ENCODE results near the gene GRAMD4. TPM values are rescaled to one million over a fixed set of nuclear protein-coding genes. Genes with fewer than 3 reads are reported as not detected.

The GRAMD4 gene
- total RNA-seq, 2 experiments from 2014 or later = 20.2 to 23.2 TPM

DNA sequence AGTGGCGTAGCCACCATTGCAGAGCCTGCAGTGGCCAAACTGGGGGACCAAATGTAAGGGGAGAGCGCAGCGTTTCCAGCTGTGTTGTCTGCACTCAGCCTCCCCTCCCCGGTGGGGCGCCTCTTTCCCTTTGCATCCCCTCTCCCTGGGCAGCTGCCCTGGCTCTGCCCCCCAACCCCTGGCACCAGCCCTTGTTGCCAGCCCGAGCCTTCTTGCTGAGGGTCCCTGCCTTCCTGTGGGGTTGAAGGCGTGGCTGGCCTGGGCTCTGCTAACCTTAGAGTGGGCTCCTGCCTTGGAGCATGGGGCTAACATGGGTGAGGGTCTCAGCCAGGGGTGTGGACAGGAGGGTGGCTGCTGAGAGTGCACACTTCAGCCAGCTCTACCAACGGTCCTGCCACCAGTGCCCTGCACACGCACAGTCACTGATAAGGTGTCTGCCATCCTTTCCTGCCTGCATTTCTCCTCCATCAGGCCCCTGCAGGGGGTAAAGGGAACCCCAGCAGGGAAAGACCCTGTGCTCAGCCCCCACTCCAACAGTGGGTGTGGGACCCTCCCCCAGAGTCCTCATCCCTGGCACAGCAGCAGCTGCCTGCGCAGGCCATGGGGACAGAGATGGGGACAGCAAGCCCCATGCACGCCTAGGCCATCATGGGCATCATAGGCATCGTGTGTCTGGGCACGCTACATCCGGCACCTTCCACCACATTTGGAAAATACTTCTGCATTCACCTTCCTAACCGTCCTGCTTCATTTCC, 74.4 kb downstream of the GRAMD4 start:
- Mint-ChIP-seq H3K4me1 (no peaks in the 10 kb centered on the region), H3K4me3 (no peak overlapping the region), H3K27ac (no peak overlapping the region), H3K36me3 (peaks cover 8% of the 10 kb centered on the region), H3K27me3 (no peaks in the 10 kb centered on the region), H3K9me3 (no peaks in the 10 kb centered on the region)
- DNase-seq = no peak
- ATAC-seq (ENCODE audit: low read depth) = no peak
- POLR2A ChIA-PET = no interaction called here

DNA sequence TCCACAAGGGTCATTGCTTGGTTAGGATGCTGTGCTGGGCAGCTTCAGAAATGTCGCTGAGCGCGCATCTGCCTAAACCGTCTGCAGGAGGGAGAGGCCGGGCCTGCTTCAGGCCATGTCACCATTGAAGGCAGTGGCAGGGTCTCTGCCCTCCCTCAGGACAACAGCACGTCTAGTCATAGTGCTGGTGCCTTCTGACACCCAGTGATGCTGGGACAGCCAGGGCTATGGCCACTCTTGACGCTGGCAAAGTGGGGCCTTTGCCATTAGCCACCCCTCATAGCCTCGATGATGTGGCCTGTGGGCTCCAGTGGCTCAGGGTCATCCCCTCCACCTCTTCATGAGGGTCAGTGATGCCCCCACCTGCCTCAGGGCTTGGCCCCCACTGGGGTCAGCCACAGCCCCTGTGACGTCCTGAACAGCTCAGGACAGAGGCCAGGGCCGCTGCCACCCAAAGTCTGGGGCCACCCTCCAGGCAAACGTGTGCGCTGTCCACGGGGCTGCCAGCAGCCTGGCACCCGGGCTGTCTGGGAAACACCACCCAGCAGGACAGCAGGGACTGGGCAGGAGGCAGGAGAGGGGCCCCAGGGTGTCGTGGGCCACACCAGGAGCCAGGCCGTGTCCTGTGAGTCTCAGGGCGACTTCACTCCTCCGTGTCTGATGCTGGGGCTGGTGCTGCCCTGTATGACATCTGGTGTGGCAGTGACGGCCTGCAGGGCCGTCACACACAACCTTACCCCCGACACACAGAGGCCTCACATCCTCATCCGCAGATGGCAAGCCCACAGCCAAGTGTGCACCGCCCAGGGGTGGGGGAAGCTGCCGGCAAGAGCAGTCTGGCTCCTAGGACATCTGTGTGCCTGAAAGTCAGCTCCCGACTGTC, 75.4 kb downstream of the GRAMD4 start:
- DNase-seq = no peak
- peaks cover 9% of the 10 kb centered on the region for H3K36me3 Mint-ChIP-seq
- H3K4me1 Mint-ChIP-seq = no peaks in the 10 kb centered on the region
- POLR2A ChIA-PET = no interaction called here
- no peaks in the 10 kb centered on the region for H3K27me3 Mint-ChIP-seq
- no peaks in the 10 kb centered on the region for H3K9me3 Mint-ChIP-seq
- no peak overlapping the region for H3K4me3 Mint-ChIP-seq
- H3K27ac Mint-ChIP-seq = no peak overlapping the region
- ATAC-seq (ENCODE audit: low read depth) = no peak

DNA sequence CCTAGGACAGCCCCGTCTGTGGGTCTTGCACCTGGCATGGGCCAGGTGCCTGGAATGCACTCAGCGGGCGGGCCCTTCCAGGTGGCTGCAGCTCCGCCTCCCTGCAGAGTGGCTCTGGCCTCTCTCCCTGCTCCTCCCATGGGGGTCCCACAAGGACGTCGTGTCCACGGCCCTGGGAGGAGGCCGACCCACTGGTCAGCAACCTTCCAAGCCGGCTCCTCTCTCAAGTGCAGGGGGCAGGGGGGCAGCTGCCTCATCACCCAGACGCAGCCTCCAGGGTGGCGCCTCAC, 76.0 kb downstream of the GRAMD4 start:
- POLR2A ChIA-PET = no interaction called here
- ATAC-seq (ENCODE audit: low read depth) (no peak), DNase-seq (no peak)
- H3K4me3 Mint-ChIP-seq = no peak overlapping the region
- H3K27me3 Mint-ChIP-seq = no peaks in the 10 kb centered on the region
- H3K9me3 Mint-ChIP-seq = no peaks in the 10 kb centered on the region
- peaks cover 9% of the 10 kb centered on the region for H3K36me3 Mint-ChIP-seq
- no peaks in the 10 kb centered on the region for H3K4me1 Mint-ChIP-seq
- H3K27ac Mint-ChIP-seq = no peak overlapping the region

DNA sequence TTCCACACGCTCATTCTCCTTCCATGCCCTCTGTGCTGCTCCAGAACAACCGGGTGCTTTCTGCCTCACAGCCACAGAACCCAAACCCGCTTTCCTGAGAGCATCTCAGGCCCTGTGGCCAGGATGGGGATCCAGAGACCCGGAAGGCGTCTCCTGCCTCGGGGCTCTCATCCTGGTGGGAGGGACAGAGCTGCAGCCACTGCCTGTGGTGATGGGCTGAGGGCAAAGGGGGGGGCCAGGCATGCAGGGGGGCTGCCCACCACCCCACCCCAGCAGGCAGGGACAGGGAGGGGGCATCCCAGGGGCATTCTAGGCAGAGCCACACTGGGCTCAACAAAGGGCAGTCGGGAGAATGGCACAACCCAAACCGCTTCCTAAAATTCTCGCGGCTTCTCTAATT, 76.4 kb downstream of the GRAMD4 start:
- DNase-seq (no peak), ATAC-seq (ENCODE audit: low read depth) (no peak)
- H3K36me3 Mint-ChIP-seq = peaks cover 6% of the 10 kb centered on the region
- no peak overlapping the region for H3K4me3 Mint-ChIP-seq
- H3K27me3 Mint-ChIP-seq = no peaks in the 10 kb centered on the region
- POLR2A ChIA-PET = no interaction called here
- no peaks in the 10 kb centered on the region for H3K4me1 Mint-ChIP-seq
- H3K9me3 Mint-ChIP-seq = no peaks in the 10 kb centered on the region
- no peak overlapping the region for H3K27ac Mint-ChIP-seq

- Mint-ChIP-seq H3K4me1 (no peaks in the 10 kb centered on the region), H3K4me3 (no peak overlapping the region), H3K27ac (no peak overlapping the region), H3K27me3 (no peaks in the 10 kb centered on the region), H3K36me3 (peaks cover 6% of the 10 kb centered on the region), H3K9me3 (no peaks in the 10 kb centered on the region)
- no peak for ATAC-seq (ENCODE audit: low read depth)
- DNase-seq = no peak
- POLR2A ChIA-PET = interaction anchor here (0.6 to 0.9 kb wide), 2 partner anchors 65 to 385 kb away, joined by 3 to 6 read pairs; partner anchors contain the start of gene TBC1D22A
These were observed 77.8 kb downstream of the GRAMD4 start for GRCh38 chr22:46697811-46698515.

GRCh38 chr22:46699091-46699490, 78.9 kb downstream of the GRAMD4 start:
- H3K9me3 Mint-ChIP-seq = no peaks in the 10 kb centered on the region
- no peaks in the 10 kb centered on the region for H3K27me3 Mint-ChIP-seq
- ATAC-seq (ENCODE audit: low read depth) (no peak), DNase-seq (no peak)
- H3K4me1 Mint-ChIP-seq = no peaks in the 10 kb centered on the region
- no peak overlapping the region for H3K27ac Mint-ChIP-seq
- POLR2A ChIA-PET = no interaction called here
- no peak overlapping the region for H3K4me3 Mint-ChIP-seq
- peaks cover 8% of the 10 kb centered on the region for H3K36me3 Mint-ChIP-seq

- peaks cover 13% of the 10 kb centered on the region for H3K36me3 Mint-ChIP-seq
These were observed 81.1 kb downstream of the GRAMD4 start for GRCh38 chr22:46701262-46701661.

GRCh38 chr22:46703171-46703995, 83.2 kb downstream of the GRAMD4 start:
- no peak overlapping the region for H3K27ac Mint-ChIP-seq

More at GRCh38 chr22:46701262-46701661, 81.1 kb downstream of the GRAMD4 start:
- DNase-seq (no peak), ATAC-seq (ENCODE audit: low read depth) (no peak)
- Mint-ChIP-seq H3K27ac (no peak overlapping the region), H3K9me3 (no peaks in the 10 kb centered on the region), H3K27me3 (no peaks in the 10 kb centered on the region), H3K4me3 (no peak overlapping the region), H3K4me1 (no peaks in the 10 kb centered on the region)
- POLR2A ChIA-PET = no interaction called here

GRCh38 chr22:46703996-46704370, 83.8 kb downstream of the GRAMD4 start:
- Mint-ChIP-seq H3K4me1 (no peaks in the 10 kb centered on the region), H3K27ac (no peak overlapping the region), H3K4me3 (no peak overlapping the region), H3K9me3 (no peaks in the 10 kb centered on the region), H3K27me3 (no peaks in the 10 kb centered on the region), H3K36me3 (peaks cover 21% of the 10 kb centered on the region)
- POLR2A ChIA-PET = no interaction called here
- no peak for ATAC-seq (ENCODE audit: low read depth)
- DNase-seq = no peak

More at GRCh38 chr22:46703171-46703995, 83.2 kb downstream of the GRAMD4 start:
- H3K4me1 Mint-ChIP-seq = no peaks in the 10 kb centered on the region
- H3K4me3 Mint-ChIP-seq = no peak overlapping the region
- H3K36me3 Mint-ChIP-seq = peaks cover 19% of the 10 kb centered on the region
- POLR2A ChIA-PET = no interaction called here
- H3K9me3 Mint-ChIP-seq = no peaks in the 10 kb centered on the region
- no peaks in the 10 kb centered on the region for H3K27me3 Mint-ChIP-seq
- DNase-seq (no peak), ATAC-seq (ENCODE audit: low read depth) (no peak)

GRCh38 chr22:46706060-46706459, 85.9 kb downstream of the GRAMD4 start:
- H3K4me3 Mint-ChIP-seq = no peak overlapping the region
- H3K9me3 Mint-ChIP-seq = no peaks in the 10 kb centered on the region
- DNase-seq (no peak), ATAC-seq (ENCODE audit: low read depth) (no peak)
- no peaks in the 10 kb centered on the region for H3K4me1 Mint-ChIP-seq
- H3K36me3 Mint-ChIP-seq = peaks cover 29% of the 10 kb centered on the region
- no peak overlapping the region for H3K27ac Mint-ChIP-seq
- no peaks in the 10 kb centered on the region for H3K27me3 Mint-ChIP-seq
- POLR2A ChIA-PET = no interaction called here

- no peak overlapping the region for H3K4me3 Mint-ChIP-seq
- POLR2A ChIA-PET = no interaction called here
- DNase-seq (no peak), ATAC-seq (ENCODE audit: low read depth) (no peak)
- H3K9me3 Mint-ChIP-seq = no peaks in the 10 kb centered on the region
- no peak overlapping the region for H3K27ac Mint-ChIP-seq
- H3K27me3 Mint-ChIP-seq = no peaks in the 10 kb centered on the region
- no peaks in the 10 kb centered on the region for H3K4me1 Mint-ChIP-seq
- peaks cover 38% of the 10 kb centered on the region for H3K36me3 Mint-ChIP-seq
These were observed 87.1 kb downstream of the GRAMD4 start for GRCh38 chr22:46707305-46707704.

DNA sequence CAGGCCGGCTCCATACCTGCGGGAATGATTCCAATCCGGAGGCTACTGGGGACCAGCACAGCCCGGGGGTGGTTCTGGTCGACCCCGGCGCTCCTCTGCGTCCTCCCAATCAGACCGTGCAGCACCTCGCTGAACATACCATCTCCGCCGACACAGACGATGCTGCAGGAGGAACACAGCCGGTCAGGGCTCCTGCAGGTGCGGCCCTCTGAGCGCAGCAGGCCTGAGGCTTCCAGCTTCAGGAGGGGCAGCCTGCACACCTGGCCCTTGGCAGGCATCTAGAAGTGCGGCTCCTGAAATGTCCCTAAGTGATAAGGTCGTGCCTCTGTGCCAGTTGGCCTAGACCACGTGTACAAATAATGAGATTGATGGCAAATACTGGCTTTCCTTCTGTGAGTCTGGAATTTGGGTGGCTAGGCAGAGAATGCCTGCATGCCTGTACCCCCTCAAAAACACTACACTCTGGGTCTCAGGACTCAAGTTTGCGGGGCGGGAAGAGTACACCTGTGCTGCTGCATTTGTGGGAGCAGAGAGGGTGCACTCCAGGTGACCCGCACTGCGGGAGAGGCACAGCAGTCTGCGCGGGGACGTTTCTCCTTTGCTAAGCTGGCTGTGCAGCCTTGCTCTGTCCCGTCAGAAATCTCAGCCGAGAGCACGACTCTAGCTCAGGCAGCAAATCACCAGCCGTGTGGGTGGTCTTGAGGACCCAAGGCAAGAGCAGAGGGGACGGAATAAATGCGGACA, 87.8 kb downstream of the GRAMD4 start:
- no peaks in the 10 kb centered on the region for H3K4me1 Mint-ChIP-seq
- no peaks in the 10 kb centered on the region for H3K9me3 Mint-ChIP-seq
- ATAC-seq (ENCODE audit: low read depth) (no peak), DNase-seq (no peak)
- POLR2A ChIA-PET = no interaction called here
- H3K27me3 Mint-ChIP-seq = no peaks in the 10 kb centered on the region
- no peak overlapping the region for H3K4me3 Mint-ChIP-seq
- no peak overlapping the region for H3K27ac Mint-ChIP-seq
- H3K36me3 Mint-ChIP-seq = peaks cover 40% of the 10 kb centered on the region

Data from activated naive CD8-positive, alpha-beta T cell treated with anti-CD3 and anti-CD28 coated beads, Interleukin-2, amount 10 ng/mL, durations not matched to agents 7 days and 5 days (primary cell).